ENCODE measurements around the gene SELPLG. TPM values are rescaled to one million over a fixed set of nuclear protein-coding genes. Genes with fewer than 3 reads are reported as not detected.

Gene SELPLG
- total RNA-seq, 1 donor from 2014 or later: 31.9 TPM

DNA sequence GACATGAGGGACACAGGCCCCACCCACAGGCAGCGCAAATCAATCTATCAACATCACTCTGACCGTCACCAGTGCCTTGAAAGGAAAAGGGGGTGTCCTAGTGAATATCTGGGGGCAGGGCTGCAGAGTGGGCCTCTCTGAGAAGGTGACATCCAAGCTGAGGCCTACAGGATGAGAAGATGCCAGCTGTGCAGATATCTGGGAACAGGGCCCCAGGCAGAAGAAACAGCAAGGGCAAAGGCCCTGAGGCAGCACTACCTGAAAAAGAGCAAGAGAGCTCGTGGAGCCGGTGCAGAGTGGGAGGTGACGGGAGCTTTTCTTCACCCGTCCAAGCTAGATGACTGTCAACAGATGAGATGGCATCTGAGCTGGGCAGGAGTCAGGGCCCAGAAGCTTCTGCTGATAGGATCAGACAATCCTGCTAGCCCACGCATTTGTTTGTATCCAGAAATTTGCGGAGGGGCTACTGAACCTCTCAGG lies 23.3 kb downstream of the SELPLG start:
- Histone ChIP-seq H3K36me3 (no peaks in the 10 kb centered on the region), H3K9me3 (no peaks in the 10 kb centered on the region), H3K27ac (no peak overlapping the region), H3K4me1 (peaks cover 8% of the 10 kb centered on the region), H3K4me3 (no peak overlapping the region), H3K27me3 (no peaks in the 10 kb centered on the region)
- no peak for ATAC-seq
- no peak for DNase-seq
- TF ChIP-seq, protein P1, sequence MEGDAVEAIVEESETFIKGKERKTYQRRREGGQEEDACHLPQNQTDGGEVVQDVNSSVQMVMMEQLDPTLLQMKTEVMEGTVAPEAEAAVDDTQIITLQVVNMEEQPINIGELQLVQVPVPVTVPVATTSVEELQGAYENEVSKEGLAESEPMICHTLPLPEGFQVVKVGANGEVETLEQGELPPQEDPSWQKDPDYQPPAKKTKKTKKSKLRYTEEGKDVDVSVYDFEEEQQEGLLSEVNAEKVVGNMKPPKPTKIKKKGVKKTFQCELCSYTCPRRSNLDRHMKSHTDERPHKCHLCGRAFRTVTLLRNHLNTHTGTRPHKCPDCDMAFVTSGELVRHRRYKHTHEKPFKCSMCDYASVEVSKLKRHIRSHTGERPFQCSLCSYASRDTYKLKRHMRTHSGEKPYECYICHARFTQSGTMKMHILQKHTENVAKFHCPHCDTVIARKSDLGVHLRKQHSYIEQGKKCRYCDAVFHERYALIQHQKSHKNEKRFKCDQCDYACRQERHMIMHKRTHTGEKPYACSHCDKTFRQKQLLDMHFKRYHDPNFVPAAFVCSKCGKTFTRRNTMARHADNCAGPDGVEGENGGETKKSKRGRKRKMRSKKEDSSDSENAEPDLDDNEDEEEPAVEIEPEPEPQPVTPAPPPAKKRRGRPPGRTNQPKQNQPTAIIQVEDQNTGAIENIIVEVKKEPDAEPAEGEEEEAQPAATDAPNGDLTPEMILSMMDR (IDR thresholded peaks at IDR 0.05): no peak
- intact Hi-C loops (cut with DNase I): no loop called here

DNA sequence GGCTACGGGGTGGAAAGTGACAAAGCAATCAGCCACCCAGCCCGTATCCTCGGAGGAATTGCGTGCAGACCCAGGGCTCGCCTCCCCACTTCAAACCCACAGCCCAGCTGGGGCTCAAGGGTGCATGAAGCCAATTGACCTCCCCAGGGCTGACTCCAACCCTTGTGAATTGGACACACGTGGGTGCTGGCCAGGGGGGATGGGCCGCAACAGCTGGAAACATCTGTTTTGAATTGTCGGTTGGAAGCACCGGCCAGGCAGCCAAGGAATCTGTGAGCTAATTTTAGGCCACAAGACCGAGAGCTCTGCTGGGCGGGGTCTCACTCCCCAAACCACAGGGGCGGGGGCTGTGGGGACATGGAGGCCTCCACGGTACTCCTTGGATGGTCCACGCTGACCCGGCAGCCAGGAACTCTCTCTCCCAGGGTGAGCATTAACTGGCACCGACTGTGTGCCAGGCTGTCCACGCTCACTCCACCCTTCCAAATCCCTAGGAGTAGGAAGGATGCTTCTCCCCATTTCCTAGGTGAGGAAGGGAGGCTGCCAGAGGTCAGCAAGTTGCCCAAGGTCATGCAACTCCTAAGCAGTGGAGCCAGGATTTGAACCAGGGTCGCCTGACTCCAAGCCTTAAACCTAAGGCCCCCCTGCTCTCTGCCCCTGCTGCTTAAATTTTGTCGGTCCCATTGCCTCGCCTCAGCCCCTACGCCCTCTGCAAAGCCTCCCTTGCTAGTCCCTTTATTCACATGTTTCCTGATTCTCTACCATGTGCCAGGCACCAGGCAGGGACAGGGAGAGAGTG lies 24.0 kb downstream of the SELPLG start:
- DNase-seq (no peak), ATAC-seq (peak; percentile 44)
- intact Hi-C loops (cut with DNase I): no loop called here
- Histone ChIP-seq H3K27me3 (no peaks in the 10 kb centered on the region), H3K9me3 (no peaks in the 10 kb centered on the region), H3K27ac (no peak overlapping the region), H3K4me3 (no peak overlapping the region), H3K36me3 (no peaks in the 10 kb centered on the region), H3K4me1 (peaks cover 8% of the 10 kb centered on the region)
- TF ChIP-seq, protein P1 (IDR thresholded peaks at IDR 0.05): no peak

DNA sequence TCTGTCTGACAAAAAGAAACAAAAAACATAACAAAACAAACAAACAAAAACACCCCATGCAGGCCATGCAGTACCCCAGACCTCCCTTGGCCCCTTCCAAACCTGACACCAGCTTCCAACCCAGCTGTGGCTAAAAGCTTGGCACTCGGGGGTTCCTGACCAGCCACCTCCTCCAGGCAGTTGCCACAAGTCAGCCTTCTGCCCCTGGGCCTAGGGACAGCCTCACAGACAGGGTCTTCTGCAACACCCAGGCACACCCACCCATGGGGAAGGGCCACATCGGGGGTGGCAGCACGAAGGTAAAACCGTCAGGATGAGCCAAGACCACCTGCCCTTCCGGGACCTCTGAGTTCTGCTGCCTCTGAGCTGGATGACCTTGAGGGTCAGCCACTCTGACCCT lies 25.1 kb downstream of the SELPLG start:
- Histone ChIP-seq H3K27ac (no peak overlapping the region), H3K36me3 (no peaks in the 10 kb centered on the region), H3K4me3 (no peak overlapping the region), H3K4me1 (peaks cover 8% of the 10 kb centered on the region), H3K27me3 (no peaks in the 10 kb centered on the region), H3K9me3 (no peaks in the 10 kb centered on the region)
- no peak for DNase-seq
- TF ChIP-seq, protein P1 (IDR thresholded peaks at IDR 0.05): no peak
- intact Hi-C loops (cut with DNase I): no loop called here
- ATAC-seq: no peak

DNA sequence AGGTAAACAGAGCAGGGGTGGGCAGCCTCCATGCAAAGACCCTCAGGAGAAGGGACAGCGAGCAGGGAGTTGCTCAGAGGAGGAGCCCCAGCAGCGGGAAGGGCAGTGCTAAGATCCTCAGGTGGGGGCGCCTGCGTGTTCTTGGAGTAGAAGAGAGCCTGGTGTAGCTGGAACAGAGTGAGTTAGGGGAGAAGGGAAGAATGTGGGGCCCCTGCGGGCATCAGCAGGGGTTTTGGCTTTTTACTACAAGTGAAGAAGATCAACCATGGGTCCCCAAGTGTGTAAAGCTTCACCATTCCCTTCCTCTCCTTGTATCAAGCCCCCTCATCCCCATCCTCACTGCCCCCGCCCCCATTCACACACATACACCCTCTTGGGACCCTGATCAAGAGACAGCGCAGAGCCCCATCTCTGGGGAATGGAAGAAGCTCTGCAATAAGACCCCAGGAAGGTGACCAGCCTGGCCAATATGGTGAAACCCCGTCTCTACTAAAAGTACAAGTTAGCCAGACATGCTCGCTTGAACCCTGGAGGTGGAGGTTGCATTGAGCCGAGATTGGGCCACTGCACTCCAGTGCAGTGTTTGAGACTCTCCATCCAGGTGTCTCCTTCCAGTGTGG lies 25.6 kb downstream of the SELPLG start:
- no peaks in the 10 kb centered on the region for H3K27me3 ChIP-seq
- no peaks in the 10 kb centered on the region for H3K36me3 ChIP-seq
- no peak overlapping the region for H3K4me3 ChIP-seq
- no peak for DNase-seq
- H3K9me3 ChIP-seq: no peaks in the 10 kb centered on the region
- intact Hi-C loops (cut with DNase I): no loop called here
- ATAC-seq: no peak
- H3K4me1 ChIP-seq: peaks cover 4% of the 10 kb centered on the region
- no peak overlapping the region for H3K27ac ChIP-seq
- TF ChIP-seq, protein P1 (IDR thresholded peaks at IDR 0.05): no peak

DNA sequence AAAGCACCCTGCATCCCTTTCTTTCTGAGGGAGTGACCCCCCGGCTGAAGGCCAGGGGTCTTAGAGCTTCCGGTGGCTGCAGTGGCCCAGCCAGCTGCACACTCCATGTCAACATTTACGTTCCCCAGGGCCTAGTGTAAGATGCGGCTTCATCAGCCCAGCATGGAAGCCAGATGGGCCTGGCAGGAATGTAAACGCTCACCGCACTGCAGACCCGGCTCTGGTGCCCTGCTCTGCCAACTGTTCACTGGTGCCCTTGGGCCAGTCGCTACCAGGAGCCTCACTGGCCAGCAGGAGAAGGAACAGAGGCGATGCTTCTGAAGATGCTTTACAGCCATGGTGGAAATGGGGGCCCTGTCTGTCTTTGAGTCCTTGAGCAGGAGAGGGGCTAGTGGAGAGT lies 27.2 kb downstream of the SELPLG start:
- Histone ChIP-seq H3K36me3 (no peaks in the 10 kb centered on the region), H3K4me1 (no peaks in the 10 kb centered on the region), H3K27me3 (no peaks in the 10 kb centered on the region), H3K27ac (no peak overlapping the region), H3K9me3 (no peaks in the 10 kb centered on the region), H3K4me3 (no peak overlapping the region)
- no peak for ATAC-seq
- TF ChIP-seq, protein P1 (IDR thresholded peaks at IDR 0.05): no peak
- intact Hi-C loops (cut with DNase I): no loop called here
- no peak for DNase-seq

Measured in upper lobe of right lung (tissue), 1 donor.